ENCODE results near the gene HPSE.

DNA sequence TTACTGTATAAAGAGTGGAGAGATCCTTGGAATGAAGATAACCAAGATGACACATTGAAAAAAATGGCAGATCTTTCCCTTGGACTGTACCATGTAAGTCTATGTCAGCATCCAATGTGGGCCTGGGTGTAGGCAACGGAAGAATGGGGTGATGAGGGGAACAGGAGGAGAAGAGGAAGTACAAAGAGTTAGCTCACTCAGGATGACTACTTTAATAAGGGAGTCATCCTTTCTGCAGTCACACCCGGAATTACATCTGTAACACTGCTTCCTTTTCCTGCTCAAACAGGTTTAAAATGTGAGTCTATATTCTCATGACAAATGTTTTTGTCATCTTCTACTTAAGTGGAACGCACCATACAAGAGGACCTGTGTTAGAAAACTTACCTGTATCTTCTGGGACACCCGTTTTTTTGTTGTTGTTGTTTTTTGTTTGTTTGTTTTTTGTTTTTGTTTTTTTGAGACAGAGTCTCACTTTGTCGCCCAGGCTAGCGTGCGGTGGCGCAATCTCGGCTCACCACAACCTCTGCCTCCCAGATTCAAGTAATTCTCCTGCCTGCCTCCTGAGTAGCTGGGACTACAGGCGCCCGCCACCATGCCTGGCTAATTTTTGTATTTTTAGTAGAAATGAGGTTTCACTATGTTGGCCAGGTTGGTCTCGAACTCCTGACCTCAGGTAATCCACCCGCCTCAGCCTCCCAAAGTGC, 18.0 kb downstream of the HPSE start:
- TF ChIP-seq EZH2phosphoT487 (IDR thresholded peaks at IDR 0.05; ENCODE audit: borderline replicate concordance) (no peak), SIN3A (IDR thresholded peaks at IDR 0.05; ENCODE audit: low read depth) (no peak), POLR2A (IDR thresholded peaks at IDR 0.05; ENCODE audit: borderline replicate concordance, extremely low read depth, insufficient read depth, insufficient read length) (no peak), CBX3 (IDR thresholded peaks at IDR 0.05; ENCODE audit: low read depth) (no peak), FOSL1 (IDR thresholded peaks at IDR 0.05; ENCODE audit: low read depth) (no peak), EZH2 (IDR thresholded peaks at IDR 0.05) (no peak), TCF7L2 (IDR thresholded peaks at IDR 0.05; ENCODE audit: borderline replicate concordance, extremely low read depth, insufficient read depth, insufficient read length) (no peak), YY1 (IDR thresholded peaks at IDR 0.05; ENCODE audit: extremely low read depth, insufficient replicate concordance, low read depth, low read length) (no peak)
- TF ChIP-seq, protein P1, sequence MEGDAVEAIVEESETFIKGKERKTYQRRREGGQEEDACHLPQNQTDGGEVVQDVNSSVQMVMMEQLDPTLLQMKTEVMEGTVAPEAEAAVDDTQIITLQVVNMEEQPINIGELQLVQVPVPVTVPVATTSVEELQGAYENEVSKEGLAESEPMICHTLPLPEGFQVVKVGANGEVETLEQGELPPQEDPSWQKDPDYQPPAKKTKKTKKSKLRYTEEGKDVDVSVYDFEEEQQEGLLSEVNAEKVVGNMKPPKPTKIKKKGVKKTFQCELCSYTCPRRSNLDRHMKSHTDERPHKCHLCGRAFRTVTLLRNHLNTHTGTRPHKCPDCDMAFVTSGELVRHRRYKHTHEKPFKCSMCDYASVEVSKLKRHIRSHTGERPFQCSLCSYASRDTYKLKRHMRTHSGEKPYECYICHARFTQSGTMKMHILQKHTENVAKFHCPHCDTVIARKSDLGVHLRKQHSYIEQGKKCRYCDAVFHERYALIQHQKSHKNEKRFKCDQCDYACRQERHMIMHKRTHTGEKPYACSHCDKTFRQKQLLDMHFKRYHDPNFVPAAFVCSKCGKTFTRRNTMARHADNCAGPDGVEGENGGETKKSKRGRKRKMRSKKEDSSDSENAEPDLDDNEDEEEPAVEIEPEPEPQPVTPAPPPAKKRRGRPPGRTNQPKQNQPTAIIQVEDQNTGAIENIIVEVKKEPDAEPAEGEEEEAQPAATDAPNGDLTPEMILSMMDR (IDR thresholded peaks at IDR 0.05 in 2 of 3, conservative IDR thresholded peaks at IDR 0.05 in 1 of 3; ENCODE audit: borderline replicate concordance in 1 of 3, insufficient read depth in 1 of 3, low read depth in 2 of 3, low read length in 2 of 3), result no peak
- TF ChIP-seq, protein P2, sequence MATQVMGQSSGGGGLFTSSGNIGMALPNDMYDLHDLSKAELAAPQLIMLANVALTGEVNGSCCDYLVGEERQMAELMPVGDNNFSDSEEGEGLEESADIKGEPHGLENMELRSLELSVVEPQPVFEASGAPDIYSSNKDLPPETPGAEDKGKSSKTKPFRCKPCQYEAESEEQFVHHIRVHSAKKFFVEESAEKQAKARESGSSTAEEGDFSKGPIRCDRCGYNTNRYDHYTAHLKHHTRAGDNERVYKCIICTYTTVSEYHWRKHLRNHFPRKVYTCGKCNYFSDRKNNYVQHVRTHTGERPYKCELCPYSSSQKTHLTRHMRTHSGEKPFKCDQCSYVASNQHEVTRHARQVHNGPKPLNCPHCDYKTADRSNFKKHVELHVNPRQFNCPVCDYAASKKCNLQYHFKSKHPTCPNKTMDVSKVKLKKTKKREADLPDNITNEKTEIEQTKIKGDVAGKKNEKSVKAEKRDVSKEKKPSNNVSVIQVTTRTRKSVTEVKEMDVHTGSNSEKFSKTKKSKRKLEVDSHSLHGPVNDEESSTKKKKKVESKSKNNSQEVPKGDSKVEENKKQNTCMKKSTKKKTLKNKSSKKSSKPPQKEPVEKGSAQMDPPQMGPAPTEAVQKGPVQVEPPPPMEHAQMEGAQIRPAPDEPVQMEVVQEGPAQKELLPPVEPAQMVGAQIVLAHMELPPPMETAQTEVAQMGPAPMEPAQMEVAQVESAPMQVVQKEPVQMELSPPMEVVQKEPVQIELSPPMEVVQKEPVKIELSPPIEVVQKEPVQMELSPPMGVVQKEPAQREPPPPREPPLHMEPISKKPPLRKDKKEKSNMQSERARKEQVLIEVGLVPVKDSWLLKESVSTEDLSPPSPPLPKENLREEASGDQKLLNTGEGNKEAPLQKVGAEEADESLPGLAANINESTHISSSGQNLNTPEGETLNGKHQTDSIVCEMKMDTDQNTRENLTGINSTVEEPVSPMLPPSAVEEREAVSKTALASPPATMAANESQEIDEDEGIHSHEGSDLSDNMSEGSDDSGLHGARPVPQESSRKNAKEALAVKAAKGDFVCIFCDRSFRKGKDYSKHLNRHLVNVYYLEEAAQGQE (IDR thresholded peaks at IDR 0.05; ENCODE audit: low read depth), result no peak
